Activated T-helper 17 cell treated with anti-CD3 and anti-CD28 coated beads, Interleukin-2, amount 50 U/mL, for 72 hours (primary cell): ENCODE results near the gene MYO5B. TPM values are rescaled to one million over a fixed set of nuclear protein-coding genes. Genes with fewer than 3 reads are reported as not detected.
A peak's percentile ranks its signal among the peaks of the same experiment; 100 is the strongest.

Experiments used
- ATAC-seq: fragments of 150-1000 bp; cut with Tn5 transposase; replicated peaks from 2 replicates; pipeline ENCODE4 v1.10.0; 2021; ENCODE audit warnings: mild to moderate bottlenecking, moderate library complexity
- H3K27ac Mint-ChIP-seq: one replicate; pipeline ENCODE4 v1.8.0; 2022; ENCODE audit warnings: mixed read lengths
- H3K27me3 Mint-ChIP-seq: one replicate; pipeline ENCODE4 v1.8.0; 2022; ENCODE audit warnings: mixed read lengths
- H3K36me3 Mint-ChIP-seq: one replicate; pipeline ENCODE4 v1.8.0; 2022; ENCODE audit warnings: low read depth, mild to moderate bottlenecking, mixed read lengths
- H3K4me1 Mint-ChIP-seq: one replicate; pipeline ENCODE4 v1.8.0; 2022; ENCODE audit warnings: mixed read lengths
- H3K4me3 Mint-ChIP-seq: one replicate; pipeline ENCODE4 v1.8.0; 2022; ENCODE audit warnings: mild to moderate bottlenecking, mixed read lengths
- H3K9me3 Mint-ChIP-seq: one replicate; pipeline ENCODE4 v1.8.0; 2022; ENCODE audit warnings: mixed read lengths
- total RNA-seq, 2 donors: library from RNA; stranded (reverse); gene quantifications; one replicate each; pipeline ENCODE4 v1.2.3, GENCODE V29; 2022

MYO5B gene
- total RNA-seq, 2 donors from 2014 or later: 0.29 TPM; not detected in 1

DNA sequence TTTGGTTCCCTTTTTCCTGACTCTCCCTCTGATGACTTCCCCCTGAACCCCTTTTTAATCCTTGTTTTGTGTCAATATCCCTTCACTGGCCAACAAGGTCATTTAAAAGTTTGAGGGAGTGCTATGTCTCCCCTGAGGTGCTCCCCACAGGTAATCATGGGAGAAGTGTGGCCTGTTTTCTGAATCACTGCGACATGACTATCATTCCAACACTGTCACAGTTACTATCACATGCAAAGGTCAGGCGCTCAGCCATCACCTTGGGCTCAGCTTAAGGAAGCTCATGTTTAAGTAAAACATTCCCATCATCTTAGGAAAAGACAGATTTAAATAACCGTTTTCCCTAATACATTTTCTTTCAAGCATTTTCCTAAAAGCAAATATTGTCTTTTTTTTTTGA, 360.7 kb downstream of the MYO5B start:
- H3K4me1 Mint-ChIP-seq: no peaks in the 10 kb centered on the region
- no peaks in the 10 kb centered on the region for H3K27me3 Mint-ChIP-seq
- H3K9me3 Mint-ChIP-seq: no peaks in the 10 kb centered on the region
- no peak overlapping the region for H3K27ac Mint-ChIP-seq
- no peak for ATAC-seq
- no peaks in the 10 kb centered on the region for H3K36me3 Mint-ChIP-seq
- no peak overlapping the region for H3K4me3 Mint-ChIP-seq

DNA sequence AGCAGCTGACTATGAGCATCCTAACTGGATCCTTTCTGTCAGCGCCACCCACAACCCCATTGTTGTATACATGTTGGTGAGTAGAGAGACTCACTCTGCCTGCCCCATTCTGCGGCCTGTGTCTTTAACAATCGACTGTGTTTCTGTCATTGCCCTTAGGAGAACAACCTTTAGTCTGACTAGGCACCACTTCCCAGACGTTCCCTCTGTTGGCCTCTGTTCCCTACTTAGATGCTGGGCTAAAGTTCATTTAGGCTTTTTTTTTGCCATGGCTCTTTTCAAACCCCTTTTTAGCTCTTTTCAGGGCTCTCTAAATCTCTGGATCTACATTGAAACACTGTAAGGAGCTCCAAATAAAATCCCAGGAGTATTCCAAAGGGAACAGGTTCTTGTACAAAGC, 361.1 kb downstream of the MYO5B start:
- Mint-ChIP-seq H3K36me3 (no peaks in the 10 kb centered on the region), H3K27ac (no peak overlapping the region), H3K4me3 (no peak overlapping the region), H3K9me3 (no peaks in the 10 kb centered on the region), H3K27me3 (no peaks in the 10 kb centered on the region), H3K4me1 (no peaks in the 10 kb centered on the region)
- no peak for ATAC-seq

DNA sequence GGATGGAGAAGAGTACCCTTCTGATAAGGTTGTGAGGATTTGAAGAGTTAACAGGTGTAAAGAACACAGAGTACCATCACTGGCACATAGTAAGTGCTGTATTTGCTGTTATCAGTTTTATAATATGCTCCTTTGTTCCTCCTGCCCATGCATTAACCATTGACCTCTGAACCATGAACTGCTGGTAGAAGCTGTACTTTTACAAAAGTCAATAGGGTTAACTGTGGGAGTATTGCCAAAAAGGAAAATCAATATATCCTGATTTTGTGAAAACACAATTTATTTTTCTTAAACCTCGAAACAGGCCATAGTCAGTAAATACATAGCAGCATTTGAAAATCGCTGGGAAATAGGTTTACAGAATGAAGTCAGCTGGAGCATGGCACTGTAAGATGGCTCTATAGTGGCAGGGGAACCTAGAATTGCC, 362.7 kb downstream of the MYO5B start:
- H3K27me3 Mint-ChIP-seq: no peaks in the 10 kb centered on the region
- no peaks in the 10 kb centered on the region for H3K4me1 Mint-ChIP-seq
- no peaks in the 10 kb centered on the region for H3K36me3 Mint-ChIP-seq
- H3K4me3 Mint-ChIP-seq: no peak overlapping the region
- ATAC-seq: no peak
- H3K27ac Mint-ChIP-seq: no peak overlapping the region
- H3K9me3 Mint-ChIP-seq: peaks cover 8% of the 10 kb centered on the region

DNA sequence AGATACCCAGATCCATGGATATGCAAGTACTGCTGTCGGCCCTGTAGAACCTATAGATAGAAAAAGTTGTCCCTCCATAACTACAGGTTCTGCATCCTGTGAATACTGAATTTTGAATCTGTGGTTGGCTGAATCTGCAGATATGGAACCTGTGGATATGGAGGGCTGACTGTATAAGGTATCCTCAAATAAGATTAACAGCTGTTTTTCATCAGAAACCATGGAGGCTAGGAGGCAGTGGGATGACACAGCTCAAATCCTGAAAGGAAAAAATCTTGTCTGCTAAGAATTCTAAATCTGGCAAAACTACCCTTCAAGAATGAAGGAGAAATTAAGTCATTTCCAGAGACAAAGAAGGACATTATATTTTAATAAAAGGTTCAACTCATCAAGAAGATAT, 367.0 kb downstream of the MYO5B start:
- Mint-ChIP-seq H3K36me3 (no peaks in the 10 kb centered on the region), H3K9me3 (peaks cover 8% of the 10 kb centered on the region), H3K27ac (no peak overlapping the region), H3K4me1 (peaks cover 4% of the 10 kb centered on the region), H3K27me3 (no peaks in the 10 kb centered on the region), H3K4me3 (no peak overlapping the region)
- no peak for ATAC-seq

DNA sequence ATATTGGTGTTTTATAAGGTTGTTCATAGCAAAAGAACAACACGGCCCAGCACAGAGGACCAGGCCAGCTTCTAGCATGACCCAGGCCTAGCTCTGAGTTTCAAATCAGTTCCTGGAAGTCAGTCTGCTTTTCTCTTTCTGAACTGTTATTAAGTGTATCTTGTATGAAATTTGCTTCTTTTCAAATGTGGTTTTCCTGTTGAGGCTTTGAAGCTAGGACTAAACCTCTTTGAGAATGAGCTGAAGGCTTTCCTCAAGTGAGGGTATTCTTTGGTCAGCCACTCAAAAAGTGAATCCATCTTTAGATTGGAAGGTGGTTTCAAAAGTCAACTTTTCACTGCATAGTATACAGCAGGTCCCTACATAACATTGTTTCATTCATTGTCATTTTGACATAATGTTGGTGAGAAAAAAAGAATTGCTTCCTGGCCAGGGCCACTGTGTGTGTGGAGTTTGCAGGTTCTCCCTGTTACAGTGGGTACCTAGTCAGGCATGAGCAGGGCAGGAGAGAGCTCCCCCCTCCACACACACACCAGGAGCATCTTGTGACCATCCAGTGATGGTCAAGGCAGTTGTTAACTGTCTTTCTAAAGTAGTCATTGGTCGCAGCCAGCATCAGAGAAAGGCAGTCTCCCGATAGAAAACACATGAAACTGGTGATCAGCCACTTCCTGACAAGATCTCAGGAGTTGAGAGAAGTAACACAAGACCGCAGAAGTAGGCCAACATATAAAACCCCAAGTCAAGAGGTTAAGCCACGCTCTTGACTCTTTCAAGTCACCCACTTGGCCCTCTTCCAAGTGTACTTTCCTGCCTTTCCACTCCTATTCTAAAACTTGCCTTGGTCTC, 374.9 kb downstream of the MYO5B start:
- ATAC-seq: peak; percentile 87
- H3K36me3 Mint-ChIP-seq: peaks cover 22% of the 10 kb centered on the region
- H3K4me1 Mint-ChIP-seq: peaks cover 63% of the 10 kb centered on the region
- peak overlapping the region; percentile 66 for H3K4me3 Mint-ChIP-seq
- H3K27ac Mint-ChIP-seq: peak overlapping the region; percentile 76
- H3K27me3 Mint-ChIP-seq: no peaks in the 10 kb centered on the region
- H3K9me3 Mint-ChIP-seq: no peaks in the 10 kb centered on the region

DNA sequence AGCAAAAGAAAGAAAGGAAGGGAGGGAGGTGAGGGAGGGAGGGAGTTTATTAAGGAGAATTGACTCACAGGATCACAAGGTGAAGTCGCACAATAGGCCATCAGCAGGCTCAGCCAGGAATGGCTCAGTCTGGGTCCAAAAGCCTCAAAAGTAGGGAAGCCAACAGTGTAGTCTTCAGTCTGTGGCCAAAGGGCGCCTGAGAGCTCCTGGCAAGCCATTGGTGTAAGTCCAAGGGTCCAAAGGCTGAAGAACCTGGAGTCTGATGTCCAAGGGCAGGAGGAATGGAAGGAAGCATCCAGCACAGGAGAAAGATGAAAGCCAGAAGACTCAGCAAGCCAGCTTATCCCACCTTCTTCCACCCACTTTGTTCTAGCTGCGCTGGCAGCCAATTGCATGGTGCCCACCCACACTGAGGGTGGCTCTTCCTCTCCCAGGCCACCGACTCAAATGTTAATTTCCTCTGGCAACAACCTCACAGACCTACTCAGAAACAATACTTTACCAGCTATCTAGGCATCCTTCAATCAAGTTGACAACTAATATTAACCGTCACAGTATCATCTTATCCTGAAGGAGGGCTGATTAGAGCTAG, 375.8 kb downstream of the MYO5B start:
- no peak for ATAC-seq
- peaks cover 28% of the 10 kb centered on the region for H3K36me3 Mint-ChIP-seq
- H3K4me3 Mint-ChIP-seq: peak overlapping the region; percentile 66
- H3K27ac Mint-ChIP-seq: peak overlapping the region; percentile 76
- H3K27me3 Mint-ChIP-seq: no peaks in the 10 kb centered on the region
- H3K4me1 Mint-ChIP-seq: peaks cover 65% of the 10 kb centered on the region
- no peaks in the 10 kb centered on the region for H3K9me3 Mint-ChIP-seq

DNA sequence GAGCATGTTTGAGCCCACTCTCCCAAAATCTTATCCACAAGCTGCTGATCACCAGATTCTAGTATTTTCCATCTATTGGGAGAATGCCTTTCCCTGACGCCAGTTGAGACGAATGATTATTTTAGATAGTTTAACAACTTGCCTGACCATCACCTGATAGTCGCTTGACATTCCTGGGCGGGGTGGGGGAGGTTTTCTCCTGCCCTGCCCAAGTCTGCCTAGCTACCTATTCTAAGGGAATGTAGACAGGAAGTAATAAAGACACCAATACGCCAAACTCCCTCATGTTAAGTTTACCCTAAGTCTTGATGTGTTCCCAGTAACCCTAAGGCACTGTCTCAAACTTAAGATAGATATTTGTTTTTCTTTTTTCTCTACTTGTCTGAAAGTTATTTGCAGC, 377.0 kb downstream of the MYO5B start:
- H3K4me3 Mint-ChIP-seq: peak overlapping the region; percentile 66
- ATAC-seq: no peak
- no peaks in the 10 kb centered on the region for H3K9me3 Mint-ChIP-seq
- H3K36me3 Mint-ChIP-seq: peaks cover 34% of the 10 kb centered on the region
- no peak overlapping the region for H3K27ac Mint-ChIP-seq
- no peaks in the 10 kb centered on the region for H3K27me3 Mint-ChIP-seq
- H3K4me1 Mint-ChIP-seq: peaks cover 67% of the 10 kb centered on the region

DNA sequence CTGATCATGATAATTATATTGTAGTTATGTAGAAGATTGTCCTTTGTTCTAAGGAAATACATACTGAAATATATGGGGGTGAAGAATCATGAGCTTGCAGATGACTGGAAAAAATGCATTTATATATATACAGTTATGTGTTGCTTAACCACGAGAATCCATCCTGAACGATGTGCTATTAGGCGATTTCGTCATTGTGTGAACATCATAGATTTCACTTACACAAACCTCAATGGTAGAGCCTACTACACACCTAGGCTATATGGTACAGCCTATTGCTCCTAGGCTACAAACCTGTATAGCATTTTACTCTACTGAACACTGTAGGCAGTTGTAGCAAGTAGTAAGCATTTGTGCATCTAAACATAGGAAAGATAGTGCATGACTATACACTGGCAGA, 379.0 kb downstream of the MYO5B start:
- peaks cover 72% of the 10 kb centered on the region for H3K4me1 Mint-ChIP-seq
- H3K27ac Mint-ChIP-seq: peak overlapping the region; percentile 21
- H3K36me3 Mint-ChIP-seq: peaks cover 34% of the 10 kb centered on the region
- no peak for ATAC-seq
- peak overlapping the region; percentile 96 for H3K4me3 Mint-ChIP-seq
- H3K27me3 Mint-ChIP-seq: no peaks in the 10 kb centered on the region
- H3K9me3 Mint-ChIP-seq: no peaks in the 10 kb centered on the region

DNA sequence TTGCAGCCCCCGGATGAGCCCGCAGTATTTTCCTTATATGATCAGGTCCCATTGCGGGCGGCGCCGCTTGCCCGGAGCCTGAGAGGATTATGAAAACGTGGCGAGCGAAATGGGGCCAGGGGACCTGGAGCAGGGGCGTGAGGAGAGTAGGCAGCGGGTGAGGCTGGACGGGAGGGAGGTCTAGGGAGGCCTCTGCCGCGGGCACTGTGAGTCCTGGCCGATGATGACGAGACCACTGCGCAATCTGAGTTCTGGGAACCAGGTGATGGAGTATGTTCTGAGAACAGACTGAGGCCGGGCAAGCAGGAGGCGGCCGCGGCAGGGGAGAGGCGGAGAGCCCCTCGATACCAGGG, 380.8 kb downstream of the MYO5B start:
- Mint-ChIP-seq H3K9me3 (no peaks in the 10 kb centered on the region), H3K4me1 (peaks cover 61% of the 10 kb centered on the region), H3K27me3 (no peaks in the 10 kb centered on the region), H3K36me3 (peaks cover 34% of the 10 kb centered on the region), H3K4me3 (peak overlapping the region; percentile 96), H3K27ac (peak overlapping the region; percentile 98)
- peak; percentile 80 for ATAC-seq

DNA sequence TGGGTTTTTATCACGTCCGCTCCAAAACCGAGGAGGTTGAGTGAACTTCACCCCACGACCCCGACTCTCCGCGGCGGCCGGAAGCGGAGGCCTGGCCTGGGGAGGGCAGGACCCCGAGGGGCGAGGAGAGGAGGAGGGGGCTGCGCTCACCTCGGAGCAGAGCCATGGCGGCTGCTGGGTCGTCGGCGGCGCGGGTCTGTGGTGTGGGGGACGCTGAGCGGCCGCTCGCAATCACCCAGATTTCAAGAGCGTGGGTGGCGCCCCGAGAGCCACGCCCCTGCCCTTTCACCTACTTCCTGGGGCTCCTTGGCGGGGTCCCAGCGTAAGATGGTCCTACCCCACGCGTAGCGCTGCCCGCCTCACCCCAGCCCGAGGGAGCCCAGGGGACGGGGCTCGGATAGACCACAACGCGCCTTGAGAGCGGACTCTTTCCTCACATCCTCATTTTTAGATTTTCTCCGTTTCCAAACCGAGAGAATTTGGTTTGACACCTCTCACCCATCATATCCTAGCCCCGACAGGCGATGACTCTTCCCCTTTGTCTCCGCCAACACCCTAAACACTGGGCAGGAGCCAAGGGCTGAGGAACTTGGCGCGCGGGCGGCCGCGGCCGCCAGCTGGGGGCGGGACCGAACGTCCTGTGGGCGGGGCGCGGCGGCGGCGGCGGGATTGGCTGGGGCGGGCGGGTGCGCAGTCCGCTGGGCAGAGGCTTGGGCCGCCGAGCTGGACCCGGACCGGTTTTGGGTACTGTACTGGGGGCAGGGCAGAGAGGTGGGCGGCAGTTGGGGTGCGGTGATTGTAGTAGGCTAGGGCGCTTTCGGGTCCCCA, 381.4 kb downstream of the MYO5B start, which contains the start of gene ACAA2:
Gene ACAA2 (minus strand): TSS at position 215 of the 828 bp plus-strand sequence. CDS start 49 bp downstream, at position 166.
- Mint-ChIP-seq H3K9me3 (peaks cover 2% of the 10 kb centered on the region), H3K4me3 (peak within 1 kb of the TSS; percentile 96), H3K36me3 (peaks cover 34% of the 10 kb centered on the region), H3K27ac (peak within 1 kb of the TSS; percentile 98), H3K27me3 (no peaks in the 10 kb centered on the region), H3K4me1 (peaks cover 58% of the 10 kb centered on the region)
- peak; percentile 93 for ATAC-seq

DNA sequence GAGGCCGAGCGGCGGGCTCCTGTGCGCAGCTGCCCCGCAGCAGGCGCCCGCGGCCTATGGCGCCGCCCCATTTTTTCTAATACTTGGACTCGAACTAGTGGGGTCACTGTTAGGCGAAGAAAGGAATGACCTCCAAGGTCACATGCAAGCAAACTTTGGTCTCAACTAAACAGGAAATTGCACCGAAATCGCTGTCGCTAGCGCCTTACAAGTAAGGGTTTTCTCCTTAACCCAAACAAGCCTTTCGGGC, 382.0 kb downstream of the MYO5B start:
- Mint-ChIP-seq H3K9me3 (peaks cover 5% of the 10 kb centered on the region), H3K27me3 (no peaks in the 10 kb centered on the region), H3K36me3 (peaks cover 29% of the 10 kb centered on the region), H3K4me1 (peaks cover 52% of the 10 kb centered on the region), H3K27ac (peak overlapping the region; percentile 98), H3K4me3 (peak overlapping the region; percentile 96)
- ATAC-seq: peak; percentile 1

DNA sequence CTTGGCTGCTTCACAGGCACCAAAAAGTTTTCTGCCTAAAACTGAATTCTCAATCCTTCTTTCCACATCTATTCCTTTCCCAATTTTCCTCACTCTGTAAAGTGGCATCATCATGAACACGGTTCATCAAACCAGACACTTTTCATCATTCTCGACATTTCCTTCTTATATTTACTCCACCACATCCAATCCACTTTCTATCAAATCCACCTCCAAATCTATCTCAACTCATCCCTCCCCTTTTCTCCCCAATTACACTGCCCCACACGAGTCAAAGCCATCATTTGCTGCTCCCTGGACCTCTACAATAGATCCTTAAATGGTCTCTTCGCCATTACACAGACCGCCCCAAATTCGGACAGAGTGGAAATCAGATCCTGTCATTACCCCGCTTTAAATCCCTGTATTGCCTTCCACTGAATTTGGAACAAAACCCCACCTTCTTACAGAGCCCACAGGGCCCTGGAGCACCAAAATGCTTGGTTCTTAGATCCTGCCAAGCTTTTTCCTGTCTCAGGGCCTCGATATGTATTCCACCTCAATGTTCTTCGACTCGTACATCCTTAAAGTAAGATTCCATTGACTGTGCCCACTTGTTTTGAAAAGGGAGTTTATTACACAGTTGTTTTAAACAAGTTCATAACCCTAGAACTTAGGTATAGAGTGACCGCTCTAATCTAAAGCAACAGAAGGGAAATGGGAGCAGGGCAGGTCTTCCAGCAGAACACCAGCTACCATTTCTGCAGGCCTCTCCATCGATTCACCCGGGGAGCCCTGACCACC, 382.5 kb downstream of the MYO5B start:
- Mint-ChIP-seq H3K4me3 (peak overlapping the region; percentile 96), H3K27ac (peak overlapping the region; percentile 98), H3K9me3 (peaks cover 5% of the 10 kb centered on the region), H3K36me3 (peaks cover 24% of the 10 kb centered on the region), H3K4me1 (peaks cover 47% of the 10 kb centered on the region), H3K27me3 (no peaks in the 10 kb centered on the region)
- no peak for ATAC-seq

DNA sequence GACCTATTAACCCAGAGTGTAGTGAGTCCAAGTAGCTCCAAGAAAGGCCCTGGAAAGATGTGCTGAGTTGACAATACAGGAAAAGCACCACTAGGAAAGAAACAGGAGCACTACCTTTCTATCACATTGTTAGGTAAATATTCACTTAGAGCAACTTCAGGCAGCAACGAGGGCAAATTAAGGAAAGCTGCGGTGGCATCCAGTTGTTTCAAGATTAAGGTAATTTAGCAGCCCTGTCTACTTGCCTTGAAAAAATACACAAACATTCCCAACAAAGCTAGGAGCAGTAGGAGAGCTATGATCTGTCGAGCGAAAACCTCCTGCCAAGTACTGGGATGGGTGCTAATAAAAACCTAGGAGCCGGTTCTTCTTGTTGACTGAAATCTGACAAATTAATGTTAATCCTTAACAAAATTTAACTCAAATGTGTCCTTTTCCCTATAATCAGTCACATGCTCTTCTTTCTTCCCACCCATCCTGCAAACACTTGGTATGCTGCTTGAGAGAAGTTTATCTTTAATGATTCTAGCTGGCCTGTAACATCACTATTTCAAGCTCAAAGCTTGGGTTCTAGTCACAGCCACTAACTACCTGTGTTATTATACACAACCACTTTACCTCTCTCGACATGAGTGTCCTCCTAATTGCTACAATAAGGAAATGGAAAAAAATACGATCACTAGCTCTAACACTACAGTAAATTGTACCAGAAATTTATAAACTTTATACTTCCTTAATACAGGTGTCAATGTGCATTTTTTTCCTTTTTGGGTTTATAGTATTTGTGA, 383.6 kb downstream of the MYO5B start:
- H3K9me3 Mint-ChIP-seq: peaks cover 5% of the 10 kb centered on the region
- H3K4me3 Mint-ChIP-seq: peak overlapping the region; percentile 96
- no peak overlapping the region for H3K27ac Mint-ChIP-seq
- H3K27me3 Mint-ChIP-seq: no peaks in the 10 kb centered on the region
- ATAC-seq: no peak
- H3K36me3 Mint-ChIP-seq: peaks cover 18% of the 10 kb centered on the region
- peaks cover 42% of the 10 kb centered on the region for H3K4me1 Mint-ChIP-seq
